H1 (cell line): Measurements from ENCODE around the gene RUFY1. TPM values are rescaled to one million over a fixed set of nuclear protein-coding genes. Genes with fewer than 3 reads are reported as not detected.

ENCODE experiments used
- CTCF ChIA-PET: fragments of 300-600 bp; sonication (Branson Sonifier 250); formaldehyde crosslinking; loops from one replicate; lab custom pipeline; 2021; ENCODE audit not compliant: partially characterized antibody; lab: Charles Lee
- POLR2A ChIA-PET: fragments of 300-600 bp; sonication (Branson Sonifier 250); formaldehyde crosslinking; loops from one replicate; lab custom pipeline; 2021; ENCODE audit warnings: inconsistent platforms; ENCODE audit not compliant: partially characterized antibody; lab: Charles Lee
- DNase-seq, 2 experiments: peaks; one replicate each; pipeline versions ENCODE4 v3.0.0 to v3.0.0-alpha.2; 2010 to 2022; ENCODE audit warnings: low spot score in 2 of 2, low read depth in 1 of 2, mixed read lengths in 1 of 2
- FAIRE-seq: peaks from 2 replicates; lab custom pipeline; 2011; peaks lifted over from hg19 to GRCh38; lab: Jason Lieb, UNC
- H2AFZ ChIP-seq: 2 replicates; pipeline ENCODE4 v1.8.1; 2012; ENCODE audit warnings: low read length, inconsistent platforms
- H2AK5ac ChIP-seq: 2 replicates; pipeline ENCODE4 v1.6.1; 2013; ENCODE audit warnings: low read depth, low read length
- H2BK120ac ChIP-seq: replicated peaks from 2 replicates; pipeline ENCODE3; 2013; ENCODE audit warnings: low read depth, low read length, inconsistent platforms
- H2BK12ac ChIP-seq: 2 replicates; pipeline ENCODE4 v1.6.1; 2013; ENCODE audit warnings: low read depth, low read length
- H2BK15ac ChIP-seq: 2 replicates; pipeline ENCODE4 v1.6.1; 2013; ENCODE audit warnings: low read length
- H2BK20ac ChIP-seq: 2 replicates; pipeline ENCODE4 v1.6.1; 2013; ENCODE audit warnings: low read length
- H2BK5ac ChIP-seq: 2 replicates; pipeline ENCODE4 v1.6.1; 2013; ENCODE audit warnings: low read depth, low read length
- H3K14ac ChIP-seq: 2 replicates; pipeline ENCODE4 v1.6.1; 2013; ENCODE audit warnings: inconsistent platforms; ENCODE audit not compliant: insufficient read length
- H3K18ac ChIP-seq: 2 replicates; pipeline ENCODE4 v1.6.1; 2013; ENCODE audit warnings: low read length; ENCODE audit errors: extremely low read depth
- H3K23ac ChIP-seq: 2 replicates; pipeline ENCODE4 v1.6.1; 2013; ENCODE audit warnings: inconsistent platforms; ENCODE audit not compliant: insufficient read length
- H3K23me2 ChIP-seq: 2 replicates; pipeline ENCODE4 v1.6.1; 2013; ENCODE audit warnings: low read depth, low read length
- H3K27ac ChIP-seq: 2 replicates; pipeline ENCODE4 v1.6.1; 2011; ENCODE audit warnings: low read depth, low read length, inconsistent platforms
- H3K27me3 ChIP-seq, 4 experiments: replicated peaks in 1 of 4; 1 replicate in 1 of 4; 2 replicates in 3 of 4; pipeline versions ENCODE4 v1.6.1 to v1.8.1; 2011 to 2013; ENCODE audit warnings: low read length in 3 of 4, mild to moderate bottlenecking in 3 of 4, inconsistent platforms in 2 of 4, mixed read lengths in 2 of 4, moderate library complexity in 1 of 4; ENCODE audit not compliant: control insufficient read depth in 3 of 4, insufficient read depth in 3 of 4; ENCODE audit errors: extremely low read depth in 1 of 4
- H3K36me3 ChIP-seq, 4 experiments: 2 replicates each; pipeline versions ENCODE4 v1.6.1 to v1.8.1; 2011 to 2013; ENCODE audit warnings: mild to moderate bottlenecking in 4 of 4, low read length in 3 of 4, moderate library complexity in 2 of 4, control low read depth in 1 of 4, inconsistent platforms in 1 of 4; ENCODE audit not compliant: insufficient read depth in 4 of 4, control insufficient read depth in 2 of 4
- H3K4ac ChIP-seq: replicated peaks from 2 replicates; pipeline ENCODE3; 2013; ENCODE audit warnings: low read length, low read depth, mixed read lengths, inconsistent platforms; ENCODE audit not compliant: insufficient read length
- H3K4me1 ChIP-seq, 4 experiments: replicated peaks in 1 of 4; 1 replicate in 1 of 4; 2 replicates in 3 of 4; pipeline versions ENCODE4 v1.6.1 to v1.8.1; 2011 to 2013; ENCODE audit warnings: low read length in 3 of 4, inconsistent platforms in 2 of 4, mixed read lengths in 1 of 4; ENCODE audit not compliant: insufficient read depth in 4 of 4, control insufficient read depth in 3 of 4
- H3K4me2 ChIP-seq, 2 experiments: 2 replicates each; pipeline versions ENCODE4 v1.6.1 to v1.8.1; 2011 to 2013; ENCODE audit warnings: low read depth in 2 of 2, low read length in 2 of 2, control low read depth in 1 of 2, inconsistent platforms in 1 of 2, mild to moderate bottlenecking in 1 of 2; ENCODE audit not compliant: insufficient read depth in 1 of 2
- H3K4me3 ChIP-seq, 4 experiments: fragments of 200-600, 300-600 bp in 1 of 4; sonication (generic), shearing (Covaris generic), sonication (Bioruptor Twin) in 1 of 4; 2 replicates each; pipeline versions ENCODE4 v1.5.1 to v1.8.1; 2011 to 2016; ENCODE audit warnings: low read length in 4 of 4, low read depth in 3 of 4, control low read depth in 2 of 4, inconsistent platforms in 2 of 4, mild to moderate bottlenecking in 2 of 4, mixed read lengths in 1 of 4, moderate library complexity in 1 of 4; ENCODE audit not compliant: insufficient read depth in 2 of 4; ENCODE audit errors: extremely low read depth in 1 of 4
- H3K56ac ChIP-seq: replicated peaks from 2 replicates; pipeline ENCODE3; 2013; ENCODE audit warnings: low read depth, mild to moderate bottlenecking, mixed read lengths, low read length, inconsistent platforms; ENCODE audit not compliant: insufficient read length
- H3K79me1 ChIP-seq: 2 replicates; pipeline ENCODE4 v1.6.1; 2013; ENCODE audit warnings: low read depth, low read length, control low read depth
- H3K79me2 ChIP-seq, 2 experiments: 2 replicates each; pipeline versions ENCODE4 v1.6.1 to v1.8.1; 2012 to 2013; ENCODE audit warnings: low read length in 2 of 2, mild to moderate bottlenecking in 2 of 2, inconsistent platforms in 1 of 2; ENCODE audit not compliant: insufficient read depth in 2 of 2, control insufficient read depth in 1 of 2
- H3K9ac ChIP-seq, 4 experiments: replicated peaks in 1 of 4; 1 replicate in 1 of 4; 2 replicates in 3 of 4; pipeline versions ENCODE4 v1.6.1 to v1.8.1; 2011 to 2013; ENCODE audit warnings: low read depth in 3 of 4, low read length in 3 of 4, control low read depth in 2 of 4, mild to moderate bottlenecking in 2 of 4, moderate library complexity in 2 of 4, inconsistent platforms in 1 of 4; ENCODE audit errors: extremely low read depth in 1 of 4
- H3K9me3 ChIP-seq, 2 experiments: 2 replicates each; pipeline versions ENCODE4 v1.6.1 to v1.8.1; 2012 to 2013; ENCODE audit warnings: mild to moderate bottlenecking in 2 of 2, moderate library complexity in 2 of 2, control low read depth in 1 of 2, inconsistent platforms in 1 of 2, low read depth in 1 of 2, low read length in 1 of 2, mixed read lengths in 1 of 2; ENCODE audit not compliant: insufficient read depth in 2 of 2
- H4K20me1 ChIP-seq, 2 experiments: replicated peaks in 1 of 2; 2 replicates each; pipeline versions ENCODE3 to v1.8.1; 2011 to 2013; ENCODE audit warnings: inconsistent platforms in 2 of 2, low read length in 2 of 2, mild to moderate bottlenecking in 1 of 2; ENCODE audit not compliant: insufficient read depth in 2 of 2, control insufficient read depth in 1 of 2
- H4K5ac ChIP-seq: 2 replicates; pipeline ENCODE4 v1.6.1; 2013; ENCODE audit warnings: low read length, low read depth, mixed read lengths, inconsistent platforms; ENCODE audit not compliant: insufficient read length
- H4K8ac ChIP-seq: 2 replicates; pipeline ENCODE4 v1.8.0; 2013; ENCODE audit warnings: mild to moderate bottlenecking, moderate library complexity, low read length, inconsistent platforms; ENCODE audit not compliant: insufficient read depth; ENCODE audit errors: extremely low read depth
- H4K91ac ChIP-seq: replicated peaks from 2 replicates; pipeline ENCODE3; 2013; ENCODE audit warnings: low read length, mixed read lengths, inconsistent platforms; ENCODE audit not compliant: insufficient read length
- CBX8 ChIP-seq: fragments of 300-800, 300-1000 bp; sonication (generic); IDR thresholded peaks from 2 replicates; pipeline ENCODE4 v1.7.1; 2016; ENCODE audit warnings: low read depth, low read length, borderline replicate concordance
- EP300 ChIP-seq, 2 experiments: IDR thresholded peaks; 1 replicate in 1 of 2; 2 replicates in 1 of 2; pipeline ENCODE4 v1.6.1; 2011 to 2012; ENCODE audit warnings: low read depth in 2 of 2, low read length in 2 of 2, mild to moderate bottlenecking in 2 of 2, borderline replicate concordance in 1 of 2, inconsistent platforms in 1 of 2, moderate library complexity in 1 of 2
- NANOG ChIP-seq: IDR thresholded peaks from 2 replicates; pipeline ENCODE4 v1.6.1; 2011; ENCODE audit warnings: low read length, low read depth, mild to moderate bottlenecking, inconsistent platforms; ENCODE audit not compliant: insufficient read depth, poor library complexity, severe bottlenecking
- TCF12 ChIP-seq: IDR thresholded peaks from 2 replicates; pipeline ENCODE4 v1.6.1; 2011; ENCODE audit warnings: low read depth, mild to moderate bottlenecking, low read length
- WGBS, 2 experiments: shearing (Covaris generic) in 1 of 2; methylation state at CpG; one replicate each; pipeline versions ENCODE4 v1.1.6 to v1.1.7; 2013 to 2015; ENCODE audit warnings: low lambda C conversion rate in 2 of 2, mixed read lengths in 2 of 2, inconsistent platforms in 1 of 2, low coverage in 1 of 2, missing lambda C conversion rate in 1 of 2; ENCODE audit not compliant: insufficient replicate concordance in 2 of 2, insufficient coverage in 1 of 2, insufficient read length in 1 of 2; ENCODE audit errors: extremely low coverage in 1 of 2, missing lambda C conversion rate in 1 of 2; 5-methylcytosine and 5-hydroxymethylcytosine counted together
- long read RNA-seq, 2 experiments: library from RNA in 1 of 2; library from capped mRNA in 1 of 2; stranded (forward); transcript quantifications; one replicate each; pipeline ENCODE4 v2.0.0, GENCODE V29; 2021; ENCODE audit warnings: inconsistent platforms in 1 of 2
- polyA minus RNA-seq, 3 experiments: library from RNA; depleted of rRNA, polyadenylated mRNA; stranded (reverse); fragments of >200 nt; gene quantifications; 1 replicate in 2 of 3; 2 replicates in 1 of 3; pipeline ENCODE4 v1.2.3, GENCODE V29; 2011
- polyA plus RNA-seq, 7 experiments: library from polyadenylated mRNA; depleted of rRNA in 3 of 7; stranded (reverse) in 5 of 7; unstranded in 2 of 7; fragments of >200 nt in 5 of 7; fragments of 200-250 nt in 2 of 7; gene quantifications; 1 replicate in 5 of 7; 2 replicates in 1 of 7; 4 replicates in 1 of 7; pipeline versions ENCODE4 v1.2.1 to v1.2.3, GENCODE V29; 2011 to 2013; ENCODE audit warnings: missing spikeins in 2 of 7, mixed read lengths in 2 of 7
- total RNA-seq: library from RNA; stranded (reverse); fragmentation: NEBNext Ultra II Directional; extraction: Animal tissue kit (Norgen Biotek cat#: 25700); gene quantifications from 2 replicates; pipeline ENCODE4 v1.2.1, GENCODE V29; 2021

The RUFY1 gene, protein sequence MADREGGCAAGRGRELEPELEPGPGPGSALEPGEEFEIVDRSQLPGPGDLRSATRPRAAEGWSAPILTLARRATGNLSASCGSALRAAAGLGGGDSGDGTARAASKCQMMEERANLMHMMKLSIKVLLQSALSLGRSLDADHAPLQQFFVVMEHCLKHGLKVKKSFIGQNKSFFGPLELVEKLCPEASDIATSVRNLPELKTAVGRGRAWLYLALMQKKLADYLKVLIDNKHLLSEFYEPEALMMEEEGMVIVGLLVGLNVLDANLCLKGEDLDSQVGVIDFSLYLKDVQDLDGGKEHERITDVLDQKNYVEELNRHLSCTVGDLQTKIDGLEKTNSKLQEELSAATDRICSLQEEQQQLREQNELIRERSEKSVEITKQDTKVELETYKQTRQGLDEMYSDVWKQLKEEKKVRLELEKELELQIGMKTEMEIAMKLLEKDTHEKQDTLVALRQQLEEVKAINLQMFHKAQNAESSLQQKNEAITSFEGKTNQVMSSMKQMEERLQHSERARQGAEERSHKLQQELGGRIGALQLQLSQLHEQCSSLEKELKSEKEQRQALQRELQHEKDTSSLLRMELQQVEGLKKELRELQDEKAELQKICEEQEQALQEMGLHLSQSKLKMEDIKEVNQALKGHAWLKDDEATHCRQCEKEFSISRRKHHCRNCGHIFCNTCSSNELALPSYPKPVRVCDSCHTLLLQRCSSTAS
- total RNA-seq = 29.5 and 31.2 TPM in 2 replicates
- polyA plus RNA-seq (2011; rRNA removed) = 22.4 and 22.9 TPM in 2 replicates
- 20.4 TPM for polyA plus RNA-seq (2011; cell fraction: cytosol; rRNA removed)
- 35.1 TPM for polyA plus RNA-seq (2011; cell fraction: nucleus; rRNA removed)
- 23.3 to 28.3 TPM (median 26.9 TPM) in 4 replicates for polyA plus RNA-seq (2012, experiment 1 of 2)
- 4.7 TPM for polyA plus RNA-seq (2012, experiment 2 of 2)
- polyA plus RNA-seq (2013, experiment 1 of 2) = 15.1 TPM
- 14.0 TPM for polyA plus RNA-seq (2013, experiment 2 of 2)
- polyA minus RNA-seq (2011; rRNA and poly(A)+ RNA removed) = 21.2 and 27.5 TPM in 2 replicates
- 28.9 TPM for polyA minus RNA-seq (2011; cell fraction: cytosol; rRNA and poly(A)+ RNA removed)
- 49.8 TPM for polyA minus RNA-seq (2011; cell fraction: nucleus; rRNA and poly(A)+ RNA removed)
- long read RNA-seq, experiment 1, partial matches to known transcripts = 11 of 16 reads
- long read RNA-seq, experiment 1, other reads (novel, unspliced or antisense) = 5 of 16 reads
- long read RNA-seq, experiment 2, partial matches to known transcripts = 2 of 3 reads
- long read RNA-seq, experiment 2, other reads (novel, unspliced or antisense) = 0 of 3 reads

GRCh38 chr5:179550511-179551342 lies at the start of gene RUFY1:
Gene RUFY1 (plus strand): TSS chr5:179550554. CDS start chr5:179550570, 16 bp downstream.
- H3K4me3 ChIP-seq = peak within 1 kb of the TSS; percentile 76 to 97 (median 88)
- H2BK15ac ChIP-seq = no peak within 1 kb of the TSS
- no peak within 1 kb of the TSS for H3K14ac ChIP-seq
- H3K79me1 ChIP-seq = peaks cover 3% of the 10 kb centered on the region
- H3K23me2 ChIP-seq = no peaks in the 10 kb centered on the region; the same call in 1 of the 2 replicates
- H3K4ac ChIP-seq = peak within 1 kb of the TSS; percentile 48
- peak within 1 kb of the TSS; percentile 77 to 93 (median 89) for H3K9ac ChIP-seq
- peak within 1 kb of the TSS; percentile 94 for H3K18ac ChIP-seq
- H3K56ac ChIP-seq = peak within 1 kb of the TSS; percentile 96
- ChIA-PET POLR2A (interaction anchor here (0.8 to 3.8 kb wide), 15 partner anchors 8 to 207 kb away, joined by 3 to 22 read pairs (median 3); partner anchors contain the start of genes CBY3 and HNRNPH1), CTCF (no interaction called here)
- H3K79me2 ChIP-seq = peaks cover 8 to 43% of the 10 kb centered on the region in 2 experiments
- peak within 1 kb of the TSS; percentile 75 for H4K91ac ChIP-seq
- H4K5ac ChIP-seq = peak within 1 kb of the TSS; percentile 99
- H3K9me3 ChIP-seq = no peaks in the 10 kb centered on the region
- peaks cover 0 to 3% of the 10 kb centered on the region in 2 experiments for H4K20me1 ChIP-seq
- peak within 1 kb of the TSS; percentile 75 to 92 for H3K4me2 ChIP-seq
- FAIRE-seq = no peak
- H2BK12ac ChIP-seq = peak within 1 kb of the TSS; percentile 11; the same call in 1 of the 2 replicates
- peak in 1 of 2 experiments; percentile 89 for DNase-seq
- 2% methylated on average over 55 of the region's 109 CpGs; no CpG with 5 or more reads in 1 of the 2 experiments for WGBS, 2 experiments
- H2BK5ac ChIP-seq = peak within 1 kb of the TSS; percentile 90
- peaks cover 2 to 6% (median 5%) of the 10 kb centered on the region in 4 experiments for H3K4me1 ChIP-seq
- H2BK20ac ChIP-seq = no peak within 1 kb of the TSS
- H4K8ac ChIP-seq = peak within 1 kb of the TSS; percentile 97
- H3K36me3 ChIP-seq = peaks cover 0 to 6% (median 0%) of the 10 kb centered on the region in 4 experiments; a peak in 1 of 8 replicates
- no peak within 1 kb of the TSS for H3K23ac ChIP-seq
- peak within 1 kb of the TSS; percentile 15; the same call in 1 of the 2 replicates for H2AFZ ChIP-seq
- H3K27ac ChIP-seq = peak within 1 kb of the TSS; percentile 96
- H2BK120ac ChIP-seq = no peak within 1 kb of the TSS
- H2AK5ac ChIP-seq = peak within 1 kb of the TSS; percentile 16; the same call in 1 of the 2 replicates
- no peaks in the 10 kb centered on the region for H3K27me3 ChIP-seq
- TF ChIP-seq TCF12 = no peak
- TF ChIP-seq CBX8 = no peak
- TF ChIP-seq EP300 (IDR thresholded peaks at IDR 0.05; ENCODE audit: borderline replicate concordance in 1 of 2, low read depth in 2 of 2, low read length in 2 of 2) = no peak
- no peak for TF ChIP-seq NANOG
